ENCODE measurements around the gene PLEKHG4B.

Gene PLEKHG4B

DNA sequence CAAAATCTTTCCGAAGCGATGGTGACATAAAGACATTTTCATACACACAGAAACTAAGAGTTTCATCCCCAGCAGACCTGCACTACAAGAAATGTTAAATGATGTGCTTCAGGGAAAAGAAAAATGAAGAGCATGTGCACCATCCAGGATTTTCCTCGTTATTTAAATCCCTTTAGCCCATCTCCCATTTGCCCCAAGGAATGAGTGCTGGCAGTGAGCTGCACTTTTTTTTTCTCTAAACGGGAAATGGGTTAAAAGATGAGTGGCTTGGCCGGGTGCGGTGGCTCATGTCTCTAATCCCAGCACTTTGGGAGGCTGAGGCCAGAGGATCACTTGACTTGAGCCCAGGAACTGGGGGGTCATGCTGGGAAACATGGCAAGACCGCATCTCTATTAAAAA is 92.5 kb downstream of the PLEKHG4B start:
- ATAC-seq (ENCODE audit: insufficient read depth, low read depth), result no peak
- Histone ChIP-seq H3K4me1 (ENCODE audit: insufficient read depth, low read length) (peaks cover 9% of the 10 kb centered on the region), H3K4me3 (ENCODE audit: low read depth in 1 of 2, low read length in 2 of 2) (no peak overlapping the region), H4K20me1 (ENCODE audit: insufficient read depth, low read length) (0 out of 2 replicates have a peak, but pooled peaks cover 3% of the 10 kb centered on the region), H2AFZ (ENCODE audit: low read depth, low read length) (no peak overlapping the region), H3K9ac (ENCODE audit: low read depth, low read length) (no peak overlapping the region), H3K27me3 (ENCODE audit: insufficient read depth, low read length, poor library complexity) (no peaks in the 10 kb centered on the region), H3K79me2 (ENCODE audit: insufficient read depth, low read length) (no peaks in the 10 kb centered on the region), H3K27ac (ENCODE audit: low read length) (no peak overlapping the region), H3K9me3 (ENCODE audit: insufficient read depth, low read length, severe bottlenecking) (no peaks in the 10 kb centered on the region), H3K36me3 (ENCODE audit: insufficient read depth, low read length) (no peaks in the 10 kb centered on the region), H3K4me2 (ENCODE audit: insufficient read depth, low read length) (no peak overlapping the region)
- DNase-seq, result no peak
- TF ChIP-seq EZH2 (IDR thresholded peaks at IDR 0.05; ENCODE audit: borderline replicate concordance, low read depth, low read length, severe bottlenecking), result no peak
- TF ChIP-seq, protein P1, sequence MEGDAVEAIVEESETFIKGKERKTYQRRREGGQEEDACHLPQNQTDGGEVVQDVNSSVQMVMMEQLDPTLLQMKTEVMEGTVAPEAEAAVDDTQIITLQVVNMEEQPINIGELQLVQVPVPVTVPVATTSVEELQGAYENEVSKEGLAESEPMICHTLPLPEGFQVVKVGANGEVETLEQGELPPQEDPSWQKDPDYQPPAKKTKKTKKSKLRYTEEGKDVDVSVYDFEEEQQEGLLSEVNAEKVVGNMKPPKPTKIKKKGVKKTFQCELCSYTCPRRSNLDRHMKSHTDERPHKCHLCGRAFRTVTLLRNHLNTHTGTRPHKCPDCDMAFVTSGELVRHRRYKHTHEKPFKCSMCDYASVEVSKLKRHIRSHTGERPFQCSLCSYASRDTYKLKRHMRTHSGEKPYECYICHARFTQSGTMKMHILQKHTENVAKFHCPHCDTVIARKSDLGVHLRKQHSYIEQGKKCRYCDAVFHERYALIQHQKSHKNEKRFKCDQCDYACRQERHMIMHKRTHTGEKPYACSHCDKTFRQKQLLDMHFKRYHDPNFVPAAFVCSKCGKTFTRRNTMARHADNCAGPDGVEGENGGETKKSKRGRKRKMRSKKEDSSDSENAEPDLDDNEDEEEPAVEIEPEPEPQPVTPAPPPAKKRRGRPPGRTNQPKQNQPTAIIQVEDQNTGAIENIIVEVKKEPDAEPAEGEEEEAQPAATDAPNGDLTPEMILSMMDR (IDR thresholded peaks at IDR 0.05; ENCODE audit: borderline replicate concordance, extremely low read depth, low read length, poor library complexity, severe bottlenecking), result no peak

DNA sequence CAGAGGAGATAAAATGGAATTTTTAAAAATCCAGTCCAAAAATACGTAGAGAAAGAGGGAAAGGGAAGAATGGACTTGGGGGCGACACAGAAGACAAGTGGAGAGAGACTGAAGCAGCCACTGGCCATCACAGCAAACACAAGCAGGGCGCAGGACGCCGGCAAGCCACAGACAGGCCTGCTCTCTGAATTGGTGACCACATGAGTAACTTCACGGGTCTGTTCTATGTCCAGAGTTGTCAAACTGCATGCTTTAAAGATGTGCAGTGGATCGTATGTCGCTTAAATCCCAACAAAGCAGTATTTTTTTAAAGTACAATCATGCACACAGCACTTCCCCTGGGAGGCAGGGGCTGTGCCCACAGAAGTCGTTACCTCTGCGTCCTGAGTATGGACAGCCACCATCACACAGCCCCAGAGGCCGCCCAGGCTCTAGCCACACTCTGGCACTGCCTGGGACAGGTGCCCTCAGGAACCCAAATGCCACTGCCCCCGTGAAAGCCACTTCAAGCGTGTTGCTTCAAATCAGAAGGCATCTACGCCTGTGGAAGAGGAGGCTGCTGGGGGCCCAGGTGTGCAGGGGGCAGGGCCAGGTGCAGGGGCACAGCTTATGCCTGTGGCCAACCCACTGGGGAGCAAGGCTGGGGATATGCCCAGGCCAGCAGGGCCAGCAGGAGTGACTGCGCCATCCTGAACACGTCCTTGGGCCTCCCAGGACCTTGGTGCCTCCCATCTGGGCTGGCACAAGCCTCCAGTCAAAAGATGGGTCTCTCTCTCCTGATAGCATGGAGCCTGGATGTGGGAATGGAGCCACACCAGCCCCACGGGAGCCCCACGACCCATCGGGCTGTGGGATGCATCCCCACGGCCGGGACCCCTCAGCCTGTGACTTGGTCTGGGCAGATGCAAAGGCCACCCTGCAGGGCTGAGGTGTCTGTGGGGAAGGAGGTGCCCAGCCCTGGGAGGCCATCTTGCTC is 93.4 kb downstream of the PLEKHG4B start:
- no peaks in the 10 kb centered on the region for H3K79me2 ChIP-seq (ENCODE audit: insufficient read depth, low read length)
- H3K27ac ChIP-seq (ENCODE audit: low read length), result no peak overlapping the region
- H4K20me1 ChIP-seq (ENCODE audit: insufficient read depth, low read length), result 0 out of 2 replicates have a peak, but pooled peaks cover 3% of the 10 kb centered on the region
- DNase-seq (no peak), ATAC-seq (ENCODE audit: insufficient read depth, low read depth) (no peak)
- H3K9me3 ChIP-seq (ENCODE audit: insufficient read depth, low read length, severe bottlenecking), result no peaks in the 10 kb centered on the region
- no peaks in the 10 kb centered on the region for H3K36me3 ChIP-seq (ENCODE audit: insufficient read depth, low read length)
- no peak overlapping the region for H2AFZ ChIP-seq (ENCODE audit: low read depth, low read length)
- TF ChIP-seq, protein P1 (IDR thresholded peaks at IDR 0.05; ENCODE audit: borderline replicate concordance, extremely low read depth, low read length, poor library complexity, severe bottlenecking), result no peak
- TF ChIP-seq EZH2 (IDR thresholded peaks at IDR 0.05; ENCODE audit: borderline replicate concordance, low read depth, low read length, severe bottlenecking), result no peak
- H3K9ac ChIP-seq (ENCODE audit: low read depth, low read length), result no peak overlapping the region
- H3K4me1 ChIP-seq (ENCODE audit: insufficient read depth, low read length), result peaks cover 9% of the 10 kb centered on the region
- H3K4me3 ChIP-seq (ENCODE audit: low read depth in 1 of 2, low read length in 2 of 2), result no peak overlapping the region
- H3K4me2 ChIP-seq (ENCODE audit: insufficient read depth, low read length), result no peak overlapping the region
- no peaks in the 10 kb centered on the region for H3K27me3 ChIP-seq (ENCODE audit: insufficient read depth, low read length, poor library complexity)

DNA sequence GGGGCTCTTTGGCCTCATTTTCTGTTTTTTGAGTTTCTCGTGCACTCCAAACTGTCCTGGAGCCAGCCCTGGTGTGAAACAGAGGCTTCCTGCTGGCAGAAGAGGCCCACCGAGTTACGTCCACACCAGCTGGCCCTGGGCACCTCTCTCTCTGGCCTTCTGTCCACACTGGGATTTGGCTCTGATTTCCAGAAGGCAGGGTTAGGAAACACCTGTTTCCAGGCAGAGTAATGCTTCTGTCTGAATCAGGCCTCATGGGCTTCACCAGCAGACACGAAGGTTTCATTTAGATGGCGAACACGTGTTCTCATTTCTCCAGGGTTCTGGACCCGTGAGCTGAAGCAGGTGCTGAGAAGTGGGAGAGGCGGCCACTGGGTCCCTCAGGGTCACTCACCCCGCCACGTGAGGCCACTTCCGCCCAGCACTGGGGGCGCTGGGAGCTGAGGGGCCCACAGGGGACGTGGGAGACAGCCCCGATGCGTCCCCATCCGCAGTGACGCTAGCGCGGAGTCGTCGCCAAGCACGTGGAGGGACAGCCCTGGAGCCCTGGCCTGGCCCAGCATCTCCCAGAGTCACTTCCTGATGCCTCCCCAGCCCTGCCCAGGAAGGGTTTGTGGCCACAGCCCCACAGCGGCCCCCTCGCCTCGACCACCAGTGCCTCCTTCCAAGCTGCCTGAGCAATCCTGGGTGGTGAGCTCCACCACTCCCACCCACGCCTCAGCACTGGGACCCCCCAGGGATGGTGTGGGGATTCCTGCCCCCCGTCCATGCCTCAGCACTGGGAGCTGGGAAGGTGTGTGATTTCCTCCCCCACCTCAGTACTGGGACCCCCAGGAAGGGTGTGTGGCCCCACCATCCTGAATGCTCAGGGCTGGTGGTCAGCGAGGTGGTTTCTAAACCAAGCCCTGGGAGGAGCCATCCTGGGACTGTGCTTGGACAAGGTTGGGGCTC is 94.4 kb downstream of the PLEKHG4B start:
- Histone ChIP-seq H3K4me2 (ENCODE audit: insufficient read depth, low read length) (no peak overlapping the region), H3K36me3 (ENCODE audit: insufficient read depth, low read length) (no peaks in the 10 kb centered on the region), H3K4me3 (ENCODE audit: low read depth in 1 of 2, low read length in 2 of 2) (no peak overlapping the region), H2AFZ (ENCODE audit: low read depth, low read length) (no peak overlapping the region), H3K4me1 (ENCODE audit: insufficient read depth, low read length) (peaks cover 9% of the 10 kb centered on the region), H3K79me2 (ENCODE audit: insufficient read depth, low read length) (no peaks in the 10 kb centered on the region), H3K27me3 (ENCODE audit: insufficient read depth, low read length, poor library complexity) (no peaks in the 10 kb centered on the region), H3K9ac (ENCODE audit: low read depth, low read length) (no peak overlapping the region), H3K27ac (ENCODE audit: low read length) (no peak overlapping the region), H4K20me1 (ENCODE audit: insufficient read depth, low read length) (0 out of 2 replicates have a peak, but pooled peaks cover 3% of the 10 kb centered on the region), H3K9me3 (ENCODE audit: insufficient read depth, low read length, severe bottlenecking) (no peaks in the 10 kb centered on the region)
- ATAC-seq (ENCODE audit: insufficient read depth, low read depth), result no peak
- no peak for DNase-seq
- TF ChIP-seq, protein P1 (IDR thresholded peaks at IDR 0.05; ENCODE audit: borderline replicate concordance, extremely low read depth, low read length, poor library complexity, severe bottlenecking), result no peak
- TF ChIP-seq EZH2 (IDR thresholded peaks at IDR 0.05; ENCODE audit: borderline replicate concordance, low read depth, low read length, severe bottlenecking), result no peak
